ENCODE measurements around the gene OAS2.

The OAS2 gene, protein sequence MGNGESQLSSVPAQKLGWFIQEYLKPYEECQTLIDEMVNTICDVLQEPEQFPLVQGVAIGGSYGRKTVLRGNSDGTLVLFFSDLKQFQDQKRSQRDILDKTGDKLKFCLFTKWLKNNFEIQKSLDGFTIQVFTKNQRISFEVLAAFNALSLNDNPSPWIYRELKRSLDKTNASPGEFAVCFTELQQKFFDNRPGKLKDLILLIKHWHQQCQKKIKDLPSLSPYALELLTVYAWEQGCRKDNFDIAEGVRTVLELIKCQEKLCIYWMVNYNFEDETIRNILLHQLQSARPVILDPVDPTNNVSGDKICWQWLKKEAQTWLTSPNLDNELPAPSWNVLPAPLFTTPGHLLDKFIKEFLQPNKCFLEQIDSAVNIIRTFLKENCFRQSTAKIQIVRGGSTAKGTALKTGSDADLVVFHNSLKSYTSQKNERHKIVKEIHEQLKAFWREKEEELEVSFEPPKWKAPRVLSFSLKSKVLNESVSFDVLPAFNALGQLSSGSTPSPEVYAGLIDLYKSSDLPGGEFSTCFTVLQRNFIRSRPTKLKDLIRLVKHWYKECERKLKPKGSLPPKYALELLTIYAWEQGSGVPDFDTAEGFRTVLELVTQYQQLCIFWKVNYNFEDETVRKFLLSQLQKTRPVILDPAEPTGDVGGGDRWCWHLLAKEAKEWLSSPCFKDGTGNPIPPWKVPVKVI

GRCh38 chr12:112978163-112979040 lies at the start of gene OAS2:
TSS of gene OAS2 (plus strand) at chr12:112978519. CDS start at chr12:112978609, 90 bp downstream.
- DNase-seq, result peak; percentile 79

DNA sequence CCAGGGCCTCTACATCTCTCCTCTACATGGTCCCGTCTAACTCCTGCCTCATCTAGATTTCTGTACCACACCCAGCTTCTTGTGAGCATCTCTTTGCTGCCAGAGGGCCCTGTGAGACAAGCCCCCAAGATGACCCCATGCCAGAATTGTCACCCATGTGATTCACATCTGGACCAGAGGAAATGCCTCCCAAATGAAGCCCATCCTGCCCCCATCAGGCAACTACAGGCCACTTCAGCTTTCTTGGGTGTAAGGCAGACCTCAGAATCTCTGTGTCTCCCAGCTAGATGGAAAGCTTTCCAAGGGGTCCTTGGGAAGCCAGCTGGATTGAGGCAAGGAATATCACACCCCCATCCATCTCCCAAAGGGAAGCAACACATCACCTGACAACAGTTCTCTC lies 49.3 kb upstream of the OAS2 start:
- DNase-seq, result peak; percentile 8

DNA sequence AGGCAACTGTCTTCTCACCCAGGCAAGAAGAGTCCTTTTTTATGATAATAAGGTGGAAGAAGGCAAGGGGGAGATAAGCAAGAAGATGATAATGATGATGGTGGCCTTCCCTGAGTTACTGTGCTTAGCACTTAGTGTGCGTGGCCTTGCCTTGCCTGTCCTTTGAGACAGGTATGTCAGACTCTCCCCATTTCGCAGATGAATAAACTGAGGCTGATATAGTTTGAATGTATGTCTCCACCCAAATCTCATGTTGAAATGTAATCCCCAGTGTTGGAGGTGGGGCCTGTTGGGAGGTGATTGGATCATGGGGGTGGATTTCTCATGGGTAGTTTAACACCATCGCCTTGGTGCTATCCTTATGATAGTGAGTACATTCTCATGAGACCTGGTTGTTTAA lies 48.6 kb upstream of the OAS2 start:
- no peak for DNase-seq

GRCh38 chr12:112930350-112930749 lies 48.0 kb upstream of the OAS2 start:
- no peak for DNase-seq

GRCh38 chr12:112932485-112933128 lies 45.7 kb upstream of the OAS2 start:
- DNase-seq, result no peak

GRCh38 chr12:112933129-112933505 lies 45.2 kb upstream of the OAS2 start:
- no peak for DNase-seq

- DNase-seq, result no peak
Measured at GRCh38 chr12:112936264-112936663, 42.1 kb upstream of the OAS2 start.

GRCh38 chr12:112936927-112937326 lies 41.4 kb upstream of the OAS2 start:
- DNase-seq, result peak; percentile 11

DNA sequence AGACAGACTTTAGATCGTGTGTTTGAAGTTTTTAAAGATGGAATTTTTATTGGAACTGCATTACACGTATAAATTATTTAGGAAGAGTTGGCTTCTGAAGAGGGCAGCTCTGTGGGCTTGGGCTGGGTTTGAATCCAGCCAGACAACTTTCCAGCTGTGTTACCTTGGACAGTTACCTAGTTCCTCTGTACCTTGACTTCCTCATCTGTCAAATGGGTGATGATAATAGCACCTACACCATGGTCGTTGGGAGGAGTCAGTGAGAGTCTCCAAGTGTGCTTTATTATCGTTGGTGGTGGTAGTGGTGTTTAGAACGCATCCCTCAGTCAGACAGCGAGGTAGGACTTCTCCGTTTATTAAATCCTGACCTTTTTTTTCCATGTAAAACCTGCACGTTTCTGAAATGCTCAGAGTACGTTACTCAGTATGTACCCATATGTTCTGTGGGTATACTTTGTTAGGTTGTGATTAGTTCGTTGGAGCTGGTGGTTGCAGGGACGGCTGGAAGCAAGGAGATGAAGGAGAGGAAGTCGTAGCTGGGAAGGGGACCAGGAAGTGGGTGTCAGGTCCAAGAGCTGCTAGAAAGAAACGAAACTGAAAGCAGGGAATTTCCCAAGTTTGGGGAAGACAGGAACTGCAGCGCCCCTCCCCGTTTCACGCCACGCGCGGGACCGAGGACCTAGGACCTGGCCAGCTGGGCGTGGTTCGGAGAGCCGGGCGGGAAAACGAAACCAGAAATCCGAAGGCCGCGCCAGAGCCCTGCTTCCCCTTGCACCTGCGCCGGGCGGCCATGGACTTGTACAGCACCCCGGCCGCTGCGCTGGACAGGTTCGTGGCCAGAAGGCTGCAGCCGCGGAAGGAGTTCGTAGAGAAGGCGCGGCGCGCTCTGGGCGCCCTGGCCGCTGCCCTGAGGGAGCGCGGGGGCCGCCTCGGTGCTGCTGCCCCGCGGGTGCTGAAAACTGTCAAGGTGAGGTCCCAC lies 40.3 kb upstream of the OAS2 start, which contains the start of gene OAS3:
OAS3 (plus strand) TSS at position 734 of the 979 bp plus-strand sequence; CDS start at position 791, 57 bp downstream.
- peak; percentile 94 for DNase-seq

- peak; percentile 48 for DNase-seq
Measured at GRCh38 chr12:112938751-112939150, 39.6 kb upstream of the OAS2 start.

- DNase-seq, result peak; percentile 33
Measured at GRCh38 chr12:112939761-112940381, 38.4 kb upstream of the OAS2 start.

DNA sequence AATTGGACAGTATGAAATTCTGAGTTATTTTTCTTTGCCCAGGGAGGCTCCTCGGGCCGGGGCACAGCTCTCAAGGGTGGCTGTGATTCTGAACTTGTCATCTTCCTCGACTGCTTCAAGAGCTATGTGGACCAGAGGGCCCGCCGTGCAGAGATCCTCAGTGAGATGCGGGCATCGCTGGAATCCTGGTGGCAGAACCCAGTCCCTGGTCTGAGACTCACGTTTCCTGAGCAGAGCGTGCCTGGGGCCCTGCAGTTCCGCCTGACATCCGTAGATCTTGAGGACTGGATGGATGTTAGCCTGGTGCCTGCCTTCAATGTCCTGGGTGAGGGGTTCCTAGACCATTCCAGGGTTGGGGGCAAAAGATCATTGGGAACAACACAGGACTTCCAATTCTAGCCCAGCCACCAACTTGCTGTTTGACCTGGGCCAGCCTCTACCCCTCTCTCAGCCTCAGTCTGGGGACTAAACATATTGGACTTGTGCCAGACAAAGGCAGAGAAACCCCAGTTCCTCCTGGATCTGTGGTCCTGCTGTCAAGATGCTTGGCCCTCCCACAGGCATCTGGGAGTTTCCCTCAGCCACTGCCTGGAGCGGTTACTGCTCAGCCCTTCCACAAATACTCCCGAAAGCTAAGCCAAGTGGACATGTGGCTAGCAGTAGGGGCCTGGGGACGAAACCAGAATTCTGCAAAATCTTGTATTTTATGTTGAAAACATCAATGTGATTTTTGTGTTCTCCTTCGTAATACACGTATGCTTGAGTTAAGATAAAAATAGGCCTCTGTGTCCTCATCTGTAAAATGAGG lies 36.6 kb upstream of the OAS2 start:
- no peak for DNase-seq

GRCh38 chr12:112942572-112942971 lies 35.7 kb upstream of the OAS2 start:
- no peak for DNase-seq

- no peak for DNase-seq
Measured at GRCh38 chr12:112944024-112944690, 34.2 kb upstream of the OAS2 start.

DNA sequence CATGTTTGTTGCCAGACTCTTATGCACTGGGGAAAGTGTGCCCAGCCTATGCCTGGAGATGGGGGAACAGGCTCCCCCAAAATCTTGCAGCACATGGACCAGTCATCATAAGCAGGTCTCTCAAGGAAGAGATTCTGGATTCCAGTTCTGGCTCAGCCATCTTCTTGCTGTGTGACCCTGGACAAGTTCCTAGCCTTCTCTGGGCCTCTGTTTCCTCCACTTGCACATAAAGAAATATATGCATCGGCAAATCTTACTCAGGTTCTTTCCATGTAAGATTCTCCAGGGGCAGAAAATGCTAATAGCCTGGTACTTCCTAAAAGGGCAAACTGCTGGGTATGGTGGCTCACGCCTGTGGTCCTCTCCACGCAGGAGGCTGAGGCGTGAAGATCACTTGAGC lies 32.8 kb upstream of the OAS2 start:
- no peak for DNase-seq

DNA sequence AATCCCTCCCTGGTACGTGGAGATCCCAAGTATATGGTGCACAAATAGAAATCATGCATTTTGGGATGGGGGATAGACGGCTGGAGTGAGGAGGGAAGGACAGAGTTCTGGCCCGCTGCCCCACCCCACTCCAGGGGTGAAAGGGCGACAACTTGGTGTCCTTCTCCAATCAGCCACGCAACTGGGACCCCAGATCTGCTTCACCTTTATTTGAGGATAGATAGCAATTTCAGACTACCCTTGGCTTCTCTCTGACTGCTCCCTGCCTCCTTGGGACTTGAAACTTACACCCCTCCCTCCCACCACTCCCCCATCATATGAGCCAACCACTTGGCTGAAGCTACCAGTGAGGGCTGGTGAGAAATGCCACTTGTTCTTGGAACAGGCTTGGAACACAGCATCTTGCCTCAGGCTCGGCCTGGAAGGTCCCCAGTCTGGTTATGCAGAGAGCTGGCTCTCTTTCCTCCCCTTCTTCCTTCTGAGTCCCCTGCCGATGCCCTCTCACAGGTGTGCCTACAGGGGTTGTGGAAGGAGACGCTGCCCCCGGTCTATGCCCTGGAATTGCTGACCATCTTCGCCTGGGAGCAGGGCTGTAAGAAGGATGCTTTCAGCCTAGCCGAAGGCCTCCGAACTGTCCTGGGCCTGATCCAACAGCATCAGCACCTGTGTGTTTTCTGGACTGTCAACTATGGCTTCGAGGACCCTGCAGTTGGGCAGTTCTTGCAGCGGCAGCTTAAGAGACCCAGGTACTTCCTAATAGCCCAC lies 31.9 kb upstream of the OAS2 start:
- no peak for DNase-seq

- no peak for DNase-seq
Measured at GRCh38 chr12:112947314-112947713, 31.0 kb upstream of the OAS2 start.

- no peak for DNase-seq
Measured at GRCh38 chr12:112947761-112948160, 30.6 kb upstream of the OAS2 start.

DNA sequence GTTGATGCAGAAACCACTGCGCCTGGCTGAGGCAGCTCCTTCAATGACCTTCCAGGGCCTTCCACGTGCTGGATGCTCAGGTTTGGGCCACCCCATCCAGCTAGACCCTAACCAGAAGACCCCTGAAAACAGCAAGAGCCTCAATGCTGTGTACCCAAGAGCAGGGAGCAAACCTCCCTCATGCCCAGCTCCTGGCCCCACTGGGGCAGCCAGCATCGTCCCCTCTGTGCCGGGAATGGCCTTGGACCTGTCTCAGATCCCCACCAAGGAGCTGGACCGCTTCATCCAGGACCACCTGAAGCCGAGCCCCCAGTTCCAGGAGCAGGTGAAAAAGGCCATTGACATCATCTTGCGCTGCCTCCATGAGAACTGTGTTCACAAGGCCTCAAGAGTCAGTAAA lies 29.5 kb upstream of the OAS2 start:
- no peak for DNase-seq

Measured in OCI-M1 (cell line).